ENCODE data around the gene NCKAP1. TPM values are rescaled to one million over a fixed set of nuclear protein-coding genes. Genes with fewer than 3 reads are reported as not detected.

Gene NCKAP1
- total RNA-seq, 4 donors from 2014 or later = 45.3 to 99.7 (median 74.3) TPM

DNA sequence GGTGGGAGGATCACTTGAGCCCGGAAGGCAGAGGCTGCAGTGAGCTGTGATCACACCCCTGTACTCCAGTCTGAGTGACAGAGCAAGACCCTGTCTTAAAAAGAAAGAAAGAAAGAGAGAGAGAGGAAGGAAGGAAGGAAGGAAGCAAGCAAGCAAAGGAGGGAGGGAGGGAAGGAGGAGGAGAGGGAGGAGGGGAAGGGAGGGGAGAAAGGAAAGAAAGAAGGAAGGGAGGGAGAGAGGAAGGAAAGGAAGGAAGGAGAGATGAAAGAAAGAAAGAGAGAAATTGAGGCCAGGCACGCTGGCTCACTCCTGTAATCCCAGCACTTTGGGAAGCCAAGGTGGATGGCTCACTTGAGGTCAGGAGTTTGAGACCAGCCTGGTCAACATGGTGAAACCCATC is 2.3 kb upstream of the NCKAP1 start:
- in situ Hi-C loops (cut with MboI; ENCODE audit: low pct_ligation_motif_present in 1 of 4, low pct_unique_long_range_greater_than_20kb in 1 of 4, low sequenced_read_pairs in 3 of 4) (no loop called here), intact Hi-C loops (cut with DNase I; ENCODE audit: low total_unique reads) (no loop called here)
- 88 to 94% methylated on average over 2 of the region's 2 CpGs for WGBS, 2 donors (ENCODE audit: low coverage in 1 of 2)

GRCh38 chr2:183037553-183038340 is 510 bp downstream of the NCKAP1 start:
- Histone ChIP-seq H3K4me3 (peak overlapping the region; percentile 62 to 90 (median 84)), H3K27me3 (peaks cover 21% of the 10 kb centered on the region), H3K36me3 (no peaks in the 10 kb centered on the region), H3K27ac (peak overlapping the region; percentile 92 to 99 (median 96)), H3K9me3 (no peaks in the 10 kb centered on the region), H3K4me1 (peaks cover 14 to 50% (median 32%) of the 10 kb centered on the region in 4 donors)
- intact Hi-C loops (cut with DNase I; ENCODE audit: low total_unique reads) (no loop called here), in situ Hi-C loops (cut with MboI; ENCODE audit: low pct_ligation_motif_present in 1 of 4, low pct_unique_long_range_greater_than_20kb in 1 of 4, low sequenced_read_pairs in 3 of 4) (no loop called here)
- TF ChIP-seq, protein P1, sequence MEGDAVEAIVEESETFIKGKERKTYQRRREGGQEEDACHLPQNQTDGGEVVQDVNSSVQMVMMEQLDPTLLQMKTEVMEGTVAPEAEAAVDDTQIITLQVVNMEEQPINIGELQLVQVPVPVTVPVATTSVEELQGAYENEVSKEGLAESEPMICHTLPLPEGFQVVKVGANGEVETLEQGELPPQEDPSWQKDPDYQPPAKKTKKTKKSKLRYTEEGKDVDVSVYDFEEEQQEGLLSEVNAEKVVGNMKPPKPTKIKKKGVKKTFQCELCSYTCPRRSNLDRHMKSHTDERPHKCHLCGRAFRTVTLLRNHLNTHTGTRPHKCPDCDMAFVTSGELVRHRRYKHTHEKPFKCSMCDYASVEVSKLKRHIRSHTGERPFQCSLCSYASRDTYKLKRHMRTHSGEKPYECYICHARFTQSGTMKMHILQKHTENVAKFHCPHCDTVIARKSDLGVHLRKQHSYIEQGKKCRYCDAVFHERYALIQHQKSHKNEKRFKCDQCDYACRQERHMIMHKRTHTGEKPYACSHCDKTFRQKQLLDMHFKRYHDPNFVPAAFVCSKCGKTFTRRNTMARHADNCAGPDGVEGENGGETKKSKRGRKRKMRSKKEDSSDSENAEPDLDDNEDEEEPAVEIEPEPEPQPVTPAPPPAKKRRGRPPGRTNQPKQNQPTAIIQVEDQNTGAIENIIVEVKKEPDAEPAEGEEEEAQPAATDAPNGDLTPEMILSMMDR (IDR thresholded peaks at IDR 0.05) = no peak
- no peak for TF ChIP-seq POLR2A (IDR thresholded peaks at IDR 0.05)
- peak in 1 of 3 donors; percentile 3 for TF ChIP-seq POLR2AphosphoS5 (IDR thresholded peaks at IDR 0.05)
- TF ChIP-seq EP300 (IDR thresholded peaks at IDR 0.05; ENCODE audit: low read depth) = no peak
- DNase-seq = peak; percentile 50
- WGBS, 2 donors (ENCODE audit: low coverage in 1 of 2) = 0 to 2% methylated on average over 1 to 24 of the region's 91 CpGs

More for the DNA sequence above, 2.3 kb upstream of the NCKAP1 start:
- Histone ChIP-seq H3K4me3 (no peak overlapping the region), H3K4me1 (peaks cover 3 to 24% (median 12%) of the 10 kb centered on the region in 4 donors), H3K27ac (no peak overlapping the region), H3K9me3 (no peaks in the 10 kb centered on the region), H3K36me3 (no peaks in the 10 kb centered on the region), H3K27me3 (peaks cover 21% of the 10 kb centered on the region)
- DNase-seq = no peak
- TF ChIP-seq POLR2AphosphoS5 (IDR thresholded peaks at IDR 0.05) = no peak
- no peak for TF ChIP-seq EP300 (IDR thresholded peaks at IDR 0.05; ENCODE audit: low read depth)
- TF ChIP-seq POLR2A (IDR thresholded peaks at IDR 0.05) = no peak
- TF ChIP-seq, protein P1 (IDR thresholded peaks at IDR 0.05) = no peak

GRCh38 chr2:183037074-183037552 is 1.1 kb downstream of the NCKAP1 start:
- in situ Hi-C loops (cut with MboI; ENCODE audit: low pct_ligation_motif_present in 1 of 4, low pct_unique_long_range_greater_than_20kb in 1 of 4, low sequenced_read_pairs in 3 of 4) = no loop called here

DNA sequence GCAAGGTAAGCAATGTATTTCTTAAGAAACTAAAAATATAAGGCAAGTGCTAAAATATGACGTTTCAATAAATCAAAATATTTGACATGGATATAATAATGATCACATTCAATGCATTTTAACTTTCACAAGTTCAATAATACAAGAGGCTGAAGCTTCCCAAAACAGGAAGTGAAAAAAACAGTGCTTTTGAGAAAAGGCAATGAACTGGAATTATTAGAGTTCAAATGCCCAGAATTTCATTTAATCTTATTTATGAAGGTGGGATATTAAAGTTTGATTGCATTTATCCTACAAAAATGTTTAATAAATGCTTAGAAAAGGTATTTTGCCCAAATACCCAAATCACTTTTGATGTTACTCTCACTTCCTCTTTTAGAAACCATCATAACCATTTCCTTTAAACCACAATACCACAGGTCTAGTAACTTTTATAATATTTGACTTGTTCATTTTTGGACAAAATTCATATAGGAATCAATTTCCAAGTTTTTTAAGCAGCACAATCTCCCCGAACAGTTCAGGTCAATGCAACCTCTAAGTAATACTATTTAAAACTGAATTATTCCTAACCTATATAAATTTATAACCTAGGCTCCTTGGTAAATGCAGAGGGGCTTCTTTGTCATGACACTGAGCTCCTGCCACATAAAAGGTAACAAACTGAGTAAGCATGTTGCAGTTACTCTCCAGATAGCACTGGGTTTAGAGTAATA is 2.1 kb downstream of the NCKAP1 start:
- H3K9me3 ChIP-seq = no peaks in the 10 kb centered on the region
- in situ Hi-C loops (cut with MboI; ENCODE audit: low pct_ligation_motif_present in 1 of 4, low pct_unique_long_range_greater_than_20kb in 1 of 4, low sequenced_read_pairs in 3 of 4) = no loop called here
- H3K4me3 ChIP-seq = peak overlapping the region in 2 of 4 donors; percentile 84 to 85
- WGBS, 2 donors (ENCODE audit: low coverage in 1 of 2) = 4 to 12% methylated on average over 2 of the region's 2 CpGs
- peak overlapping the region; percentile 92 to 99 (median 96) for H3K27ac ChIP-seq
- H3K36me3 ChIP-seq = no peaks in the 10 kb centered on the region
- H3K4me1 ChIP-seq = peaks cover 21 to 66% (median 35%) of the 10 kb centered on the region in 4 donors
- intact Hi-C loops (cut with DNase I; ENCODE audit: low total_unique reads) = no loop called here
- DNase-seq = no peak
- peaks cover 15% of the 10 kb centered on the region for H3K27me3 ChIP-seq
- TF ChIP-seq, protein P1 (IDR thresholded peaks at IDR 0.05) = no peak
- TF ChIP-seq POLR2AphosphoS5 (IDR thresholded peaks at IDR 0.05) = no peak
- no peak for TF ChIP-seq POLR2A (IDR thresholded peaks at IDR 0.05)
- TF ChIP-seq EP300 (IDR thresholded peaks at IDR 0.05; ENCODE audit: low read depth) = no peak

More at GRCh38 chr2:183037074-183037552, 1.1 kb downstream of the NCKAP1 start:
- Histone ChIP-seq H3K4me3 (peak overlapping the region; percentile 62 to 90 (median 84)), H3K36me3 (no peaks in the 10 kb centered on the region), H3K27me3 (peaks cover 20% of the 10 kb centered on the region), H3K9me3 (no peaks in the 10 kb centered on the region), H3K27ac (peak overlapping the region; percentile 92 to 99 (median 96)), H3K4me1 (peaks cover 15 to 56% (median 33%) of the 10 kb centered on the region in 4 donors)
- DNase-seq = no peak
- 5 to 15% methylated on average over 3 to 4 of the region's 4 CpGs for WGBS, 2 donors (ENCODE audit: low coverage in 1 of 2)
- intact Hi-C loops (cut with DNase I; ENCODE audit: low total_unique reads) = no loop called here
- TF ChIP-seq EP300 (IDR thresholded peaks at IDR 0.05; ENCODE audit: low read depth) (no peak), POLR2AphosphoS5 (IDR thresholded peaks at IDR 0.05) (peak in 1 of 3 donors; percentile 4)

Measured in transverse colon (tissue), 4 donors.